ENCODE results near the gene NSF. TPM values are rescaled to one million over a fixed set of nuclear protein-coding genes. Genes with fewer than 3 reads are reported as not detected.
"Not testable (repeated sequence)": the region's sequence is repeated elsewhere in the genome, so short reads cannot be mapped to it uniquely, and the experiment has no call there.

NSF gene
- total RNA-seq, 4 donors from 2014 or later, result 28.9 to 61.9 (median 45.7) TPM

DNA sequence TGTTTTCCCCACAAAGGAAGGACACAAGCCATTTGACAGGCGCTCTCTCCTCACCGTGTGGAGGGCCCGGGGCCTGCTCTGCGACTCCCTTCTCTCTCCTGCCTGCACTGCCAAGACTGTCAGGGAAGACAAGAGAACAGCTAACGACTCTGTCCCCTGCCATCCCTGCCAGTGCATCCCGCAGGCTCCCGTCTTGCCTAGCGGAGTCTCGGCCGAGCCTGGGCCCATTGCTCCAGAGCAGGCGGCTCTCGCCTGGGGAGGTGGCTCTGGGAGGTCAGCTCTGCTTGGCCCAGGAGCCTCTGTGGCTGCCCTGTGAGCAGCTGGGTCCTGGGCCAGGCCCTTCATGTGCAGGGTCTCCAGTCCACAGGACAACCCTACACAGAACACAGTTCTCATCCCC lies 175.0 kb downstream of the NSF start:
- no peak for DNase-seq
- Histone ChIP-seq H3K9me3 (no peaks in the 10 kb centered on the region), H3K4me3 (replicated peaks in 1 of 3) (no peak overlapping the region), H3K4me1 (peaks cover 8 to 16% of the 10 kb centered on the region in 2 donors), H3K36me3 (no peaks in the 10 kb centered on the region), H3K27me3 (no peaks in the 10 kb centered on the region), H3K27ac (no peak overlapping the region)
- intact Hi-C loops (cut with DNase I), result no loop called here
- WGBS, 2 donors, result 87 to 92% methylated on average over 11 of the region's 12 CpGs
- TF ChIP-seq POLR2A (IDR thresholded peaks at IDR 0.05) (no peak), CTCF (IDR thresholded peaks at IDR 0.05) (no peak)

DNA sequence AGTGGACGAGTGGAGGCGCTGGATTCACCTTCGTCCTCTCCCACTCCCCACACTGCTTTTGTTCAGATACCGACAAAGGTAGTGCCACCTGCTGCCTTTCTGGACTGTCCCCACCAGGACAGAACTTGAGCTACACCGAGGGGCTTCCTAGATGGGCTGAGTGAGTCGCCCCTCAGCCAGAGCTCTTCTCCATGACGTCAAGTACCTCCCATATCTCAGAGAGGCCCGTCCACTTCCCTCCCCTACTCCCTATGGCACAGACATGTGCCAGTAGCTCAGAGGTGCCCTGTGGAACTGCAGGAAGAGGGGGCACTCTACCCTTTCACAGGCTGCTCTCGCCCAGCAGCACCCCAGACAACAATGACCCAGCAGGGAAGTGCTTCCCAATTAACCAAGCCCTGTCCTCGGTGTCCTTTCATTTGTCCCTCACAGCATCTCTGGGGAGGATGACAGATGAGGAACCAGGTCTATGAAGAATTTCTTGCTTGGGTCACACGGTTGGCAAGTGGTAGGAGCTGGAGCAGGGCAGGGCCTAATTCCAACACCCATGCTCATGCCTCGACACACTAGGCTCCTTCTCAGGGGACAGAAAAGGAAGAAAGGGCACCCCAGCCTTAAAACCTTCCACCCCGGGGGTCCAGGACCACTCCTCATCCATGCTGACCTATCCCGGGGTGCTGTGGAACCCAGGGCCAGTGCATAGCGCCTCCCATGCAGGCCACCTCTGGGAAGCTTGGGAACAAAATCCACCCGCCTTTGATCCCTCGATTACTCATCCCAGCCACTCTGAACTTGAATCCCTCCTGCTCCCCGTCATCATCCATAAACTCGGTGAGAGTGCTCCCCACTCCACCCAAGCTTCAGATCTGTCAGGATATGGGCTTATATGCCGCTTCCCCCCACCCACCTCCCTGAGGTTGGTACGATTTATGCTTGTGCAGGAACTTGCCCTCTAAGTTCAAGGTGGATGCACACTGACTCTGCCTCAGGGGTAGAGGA lies 176.3 kb downstream of the NSF start:
- 88 to 92% methylated on average over 21 of the region's 21 CpGs for WGBS, 2 donors
- no peaks in the 10 kb centered on the region for H3K36me3 ChIP-seq
- no peaks in the 10 kb centered on the region for H3K9me3 ChIP-seq
- no peak overlapping the region for H3K4me3 ChIP-seq (replicated peaks in 1 of 3)
- DNase-seq, result no peak
- intact Hi-C loops (cut with DNase I), result no loop called here
- H3K4me1 ChIP-seq, result peaks cover 11 to 20% of the 10 kb centered on the region in 2 donors
- TF ChIP-seq POLR2A (IDR thresholded peaks at IDR 0.05), result no peak
- TF ChIP-seq CTCF (IDR thresholded peaks at IDR 0.05), result no peak
- H3K27me3 ChIP-seq, result no peaks in the 10 kb centered on the region
- no peak overlapping the region for H3K27ac ChIP-seq

- H3K36me3 ChIP-seq, result no peaks in the 10 kb centered on the region
- H3K4me1 ChIP-seq, result peaks cover 14 to 29% of the 10 kb centered on the region in 2 donors
- H3K27ac ChIP-seq, result no peak overlapping the region
- H3K4me3 ChIP-seq (replicated peaks in 1 of 3), result no peak overlapping the region
- WGBS, 2 donors, result 90 to 96% methylated on average over 14 to 15 of the region's 15 CpGs
- no peak for DNase-seq
- intact Hi-C loops (cut with DNase I), result no loop called here
- H3K27me3 ChIP-seq, result no peaks in the 10 kb centered on the region
- no peaks in the 10 kb centered on the region for H3K9me3 ChIP-seq
- TF ChIP-seq CTCF (IDR thresholded peaks at IDR 0.05) (no peak), POLR2A (IDR thresholded peaks at IDR 0.05) (no peak)
Measured at GRCh38 chr17:46768540-46768870, 178.0 kb downstream of the NSF start.

- H3K36me3 ChIP-seq; H3K4me3 ChIP-seq (replicated peaks in 1 of 3); H3K27me3 ChIP-seq; H3K27ac ChIP-seq; DNase-seq; intact Hi-C loops (cut with DNase I); H3K9me3 ChIP-seq: not testable (repeated sequence)
- 97% methylated on average over 14 of the region's 14 CpGs for WGBS, 2 donors
- peaks cover 14 to 29% of the 10 kb centered on the region in 2 donors for H3K4me1 ChIP-seq
Measured at GRCh38 chr17:46768896-46769295, 178.4 kb downstream of the NSF start.

DNA sequence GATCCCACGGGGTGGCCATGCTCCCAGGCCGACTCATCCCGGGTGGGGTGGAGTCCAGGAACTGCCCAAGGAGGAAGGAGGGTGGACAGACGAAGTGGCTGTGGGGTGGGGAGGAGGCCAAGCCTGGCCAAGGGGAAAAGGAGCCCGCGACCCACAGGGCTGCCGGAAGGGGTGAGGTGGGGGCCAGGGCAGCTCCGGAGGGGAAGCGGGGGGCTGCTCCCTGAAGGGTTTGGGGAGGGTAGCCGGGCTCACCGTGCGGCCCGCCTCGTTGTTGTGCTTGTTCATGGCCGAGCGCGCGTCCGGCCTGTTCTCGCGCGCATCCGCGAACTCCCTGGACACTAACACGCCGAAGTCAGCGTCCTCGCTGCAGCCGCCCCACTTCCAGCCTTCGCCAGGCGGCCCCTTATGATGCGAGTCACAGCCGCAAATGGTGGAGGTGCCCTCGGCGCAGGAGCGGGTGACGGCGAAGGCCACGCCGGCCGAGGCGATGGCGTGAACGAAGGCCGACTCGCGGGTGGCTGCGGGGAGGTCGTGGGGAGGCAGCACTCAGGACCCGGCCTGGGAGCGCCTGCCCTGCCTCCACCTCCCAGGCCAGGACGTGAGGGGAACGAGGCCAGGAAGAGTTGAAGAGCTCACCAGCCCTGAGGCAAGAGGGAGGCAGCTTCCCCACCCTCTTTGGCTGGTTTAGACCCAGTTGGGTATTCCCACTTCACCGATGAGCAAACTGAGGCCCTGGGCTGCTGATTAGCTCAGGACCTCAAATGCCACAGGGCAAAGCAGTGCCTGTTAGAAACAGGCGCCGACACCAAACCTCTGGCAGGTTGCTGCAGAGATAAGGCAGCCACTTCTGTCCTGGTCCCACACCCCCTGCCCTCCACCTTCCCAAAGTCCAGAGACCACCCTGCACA lies 179.3 kb downstream of the NSF start:
- DNase-seq, result no peak
- H3K27me3 ChIP-seq, result no peaks in the 10 kb centered on the region
- TF ChIP-seq POLR2A (IDR thresholded peaks at IDR 0.05) (no peak), CTCF (IDR thresholded peaks at IDR 0.05) (no peak)

More for the DNA sequence above, 179.3 kb downstream of the NSF start:
- H3K4me1 ChIP-seq, result peaks cover 11 to 27% of the 10 kb centered on the region in 2 donors
- no peak overlapping the region for H3K27ac ChIP-seq
- WGBS, 2 donors, result 52 to 72% methylated on average over 23 to 49 of the region's 56 CpGs
- intact Hi-C loops (cut with DNase I), result no loop called here
- no peaks in the 10 kb centered on the region for H3K9me3 ChIP-seq
- no peak overlapping the region for H3K4me3 ChIP-seq (replicated peaks in 1 of 3)
- no peaks in the 10 kb centered on the region for H3K36me3 ChIP-seq
